A673 (cell line): ENCODE data around the gene PAPOLA.

Experiments
- CTCF ChIP-seq: fragments of 300-800, 200-600 bp; sonication (generic); conservative IDR thresholded peaks from 2 replicates; pipeline ENCODE4 v1.5.1; 2017; ENCODE audit warnings: low read depth, mild to moderate bottlenecking, antibody characterized with exemption, low read length, moderate library complexity, mixed read lengths
- EZH2 ChIP-seq: fragments of 200-600 bp; sonication (generic); IDR thresholded peaks from 2 replicates; pipeline ENCODE4 v1.6.1; 2017; ENCODE audit warnings: borderline replicate concordance, low read depth, mild to moderate bottlenecking, mixed read lengths, antibody characterized with exemption, low read length; ENCODE audit not compliant: poor library complexity, severe bottlenecking

- no peak for TF ChIP-seq EZH2
- TF ChIP-seq CTCF = no peak
These were observed 92.8 kb downstream of the PAPOLA start for GRCh38 chr14:96594961-96595360.
